Fibroblast of the aortic adventitia (primary cell): ENCODE measurements around the gene ACO1. TPM values are rescaled to one million over a fixed set of nuclear protein-coding genes. Genes with fewer than 3 reads are reported as not detected.
A peak's percentile ranks its signal among the peaks of the same experiment; 100 is the strongest.

ENCODE experiments used
- DNase-seq: peaks from one replicate; pipeline ENCODE4 v3.0.0-alpha.2; 2010; ENCODE audit warnings: low read depth
- H3K4me3 ChIP-seq: 2 replicates; pipeline ENCODE4 v1.5.1; 2011; ENCODE audit warnings: low read depth, mild to moderate bottlenecking, control low read depth, low read length, moderate library complexity
- total RNA-seq: library from RNA; depleted of rRNA; stranded (reverse); fragments of >200 nt; gene quantifications from 2 replicates; pipeline ENCODE4 v1.2.3, GENCODE V29; 2012; ENCODE audit warnings: low replicate concordance
- TF ChIP-seq, protein P1 (sequence below): IDR thresholded peaks from 2 replicates; pipeline ENCODE4 v1.5.1; 2011; ENCODE audit warnings: mild to moderate bottlenecking, low read length, control low read depth, inconsistent platforms; ENCODE audit not compliant: insufficient read depth

Gene ACO1
- total RNA-seq, 1 donor: 81.3 TPM

DNA sequence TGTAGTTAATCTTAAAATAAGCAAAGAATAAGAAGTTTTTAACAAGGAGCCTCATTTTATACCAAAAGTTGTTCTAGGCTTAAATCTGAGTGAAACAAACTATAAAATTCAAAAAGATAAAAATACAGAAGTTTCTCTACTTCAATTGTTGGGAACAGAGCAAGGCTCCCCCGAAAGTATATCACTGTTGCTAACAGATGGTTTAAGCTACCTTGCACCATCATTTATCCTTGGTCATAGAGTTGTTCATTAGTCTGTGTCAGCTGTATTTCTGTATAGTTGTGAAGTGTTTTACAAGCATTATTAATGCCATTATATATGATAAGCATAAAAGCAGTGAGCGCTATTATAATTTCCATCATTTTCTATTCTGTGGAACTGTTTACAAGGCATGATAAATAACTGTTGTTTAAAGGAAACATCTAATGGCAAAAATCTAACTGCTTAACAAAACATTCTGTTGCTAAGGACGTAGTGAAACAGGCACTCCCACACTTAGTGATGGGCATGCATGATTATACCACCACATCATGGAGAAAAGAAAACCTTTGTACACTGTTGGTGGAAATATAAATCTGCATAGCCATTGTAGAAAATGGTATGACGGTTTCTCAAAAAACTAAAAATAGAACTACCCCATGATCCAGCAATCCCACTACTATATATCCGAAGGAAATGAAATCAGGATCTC, 23.3 kb upstream of the ACO1 start:
- TF ChIP-seq, protein P1, sequence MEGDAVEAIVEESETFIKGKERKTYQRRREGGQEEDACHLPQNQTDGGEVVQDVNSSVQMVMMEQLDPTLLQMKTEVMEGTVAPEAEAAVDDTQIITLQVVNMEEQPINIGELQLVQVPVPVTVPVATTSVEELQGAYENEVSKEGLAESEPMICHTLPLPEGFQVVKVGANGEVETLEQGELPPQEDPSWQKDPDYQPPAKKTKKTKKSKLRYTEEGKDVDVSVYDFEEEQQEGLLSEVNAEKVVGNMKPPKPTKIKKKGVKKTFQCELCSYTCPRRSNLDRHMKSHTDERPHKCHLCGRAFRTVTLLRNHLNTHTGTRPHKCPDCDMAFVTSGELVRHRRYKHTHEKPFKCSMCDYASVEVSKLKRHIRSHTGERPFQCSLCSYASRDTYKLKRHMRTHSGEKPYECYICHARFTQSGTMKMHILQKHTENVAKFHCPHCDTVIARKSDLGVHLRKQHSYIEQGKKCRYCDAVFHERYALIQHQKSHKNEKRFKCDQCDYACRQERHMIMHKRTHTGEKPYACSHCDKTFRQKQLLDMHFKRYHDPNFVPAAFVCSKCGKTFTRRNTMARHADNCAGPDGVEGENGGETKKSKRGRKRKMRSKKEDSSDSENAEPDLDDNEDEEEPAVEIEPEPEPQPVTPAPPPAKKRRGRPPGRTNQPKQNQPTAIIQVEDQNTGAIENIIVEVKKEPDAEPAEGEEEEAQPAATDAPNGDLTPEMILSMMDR: no peak

DNA sequence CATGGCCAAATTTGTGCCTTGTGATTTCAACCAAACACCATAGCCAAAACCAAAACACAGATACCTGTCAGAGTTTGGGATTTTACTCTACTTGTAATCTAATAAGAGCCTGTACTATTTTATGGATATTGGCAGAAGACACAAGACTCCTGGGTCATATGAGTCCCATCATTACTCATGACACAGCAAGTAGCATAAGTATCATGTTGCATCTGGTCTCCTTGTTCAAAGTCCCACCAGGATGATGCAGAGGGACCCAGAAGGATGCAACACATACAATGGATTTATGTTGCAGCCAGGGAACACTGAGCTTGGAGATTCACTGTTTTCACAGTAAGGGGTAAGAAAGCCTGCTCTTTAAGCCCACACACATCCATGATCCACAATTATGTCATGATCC, 13.2 kb upstream of the ACO1 start:
- TF ChIP-seq, protein P1: no peak
- no peak overlapping the region for H3K4me3 ChIP-seq
- no peak for DNase-seq

More for the DNA sequence above, 23.3 kb upstream of the ACO1 start:
- no peak overlapping the region for H3K4me3 ChIP-seq
- DNase-seq: no peak

DNA sequence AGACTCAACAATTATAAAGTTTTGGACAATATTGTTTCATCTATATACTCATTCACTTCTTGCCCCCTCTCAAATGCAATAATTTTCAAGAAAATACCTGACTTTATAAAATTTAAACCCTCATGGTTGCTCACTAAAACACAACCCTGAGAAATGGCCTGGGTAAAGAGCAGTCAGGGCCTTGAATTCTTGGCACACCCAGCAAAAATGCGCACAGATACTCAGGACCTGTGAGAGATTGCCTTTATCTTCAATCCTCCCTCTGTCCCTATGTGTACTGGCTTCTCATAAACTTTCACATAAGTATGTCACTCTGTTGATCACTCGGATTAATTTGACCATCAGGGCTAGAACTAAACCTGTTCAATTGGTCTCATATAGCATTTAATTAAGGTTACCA, 12.8 kb upstream of the ACO1 start:
- TF ChIP-seq, protein P1: no peak
- H3K4me3 ChIP-seq: no peak overlapping the region
- DNase-seq: no peak

DNA sequence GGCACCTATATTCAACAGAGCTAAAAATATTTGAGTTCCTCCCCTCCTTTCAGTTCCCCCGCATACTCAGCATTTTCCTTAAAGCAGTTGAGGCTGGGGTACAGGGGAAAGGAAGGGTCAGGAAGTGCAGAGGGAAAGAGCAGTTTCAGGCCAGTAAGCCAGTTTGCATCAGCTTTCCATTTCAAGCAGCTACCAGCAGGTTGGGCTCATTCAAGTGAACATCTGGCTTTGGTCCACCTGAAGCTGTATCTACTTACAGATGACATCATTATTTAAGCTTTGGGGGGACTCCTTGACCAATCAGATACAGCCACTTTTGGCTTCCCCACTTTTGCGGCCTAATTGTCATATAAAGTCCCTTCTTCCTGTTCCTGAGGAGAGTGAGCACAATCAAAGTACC, 8.2 kb upstream of the ACO1 start:
- TF ChIP-seq, protein P1: no peak
- DNase-seq: peak; percentile 61
- no peak overlapping the region for H3K4me3 ChIP-seq

DNA sequence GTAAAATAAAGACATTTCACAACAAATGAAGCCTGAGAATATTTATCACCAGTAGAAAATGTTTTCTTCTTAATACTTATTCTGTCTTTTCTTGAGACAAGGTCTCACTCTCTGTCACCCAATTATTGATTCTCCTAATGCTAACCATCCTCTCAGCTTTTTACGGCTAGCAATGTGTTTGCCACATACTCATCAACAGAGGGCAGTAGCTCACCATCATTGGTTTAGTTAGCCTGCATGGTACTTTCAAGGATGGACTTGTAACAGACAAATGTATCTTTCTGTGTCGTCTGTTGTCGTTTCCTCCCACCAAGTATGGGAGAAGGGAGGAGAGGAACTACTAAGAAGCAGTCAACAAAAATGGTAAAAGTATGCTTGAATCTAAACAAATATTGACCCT, 5.9 kb upstream of the ACO1 start:
- H3K4me3 ChIP-seq: no peak overlapping the region
- TF ChIP-seq, protein P1: peak; percentile 93
- peak; percentile 85 for DNase-seq

DNA sequence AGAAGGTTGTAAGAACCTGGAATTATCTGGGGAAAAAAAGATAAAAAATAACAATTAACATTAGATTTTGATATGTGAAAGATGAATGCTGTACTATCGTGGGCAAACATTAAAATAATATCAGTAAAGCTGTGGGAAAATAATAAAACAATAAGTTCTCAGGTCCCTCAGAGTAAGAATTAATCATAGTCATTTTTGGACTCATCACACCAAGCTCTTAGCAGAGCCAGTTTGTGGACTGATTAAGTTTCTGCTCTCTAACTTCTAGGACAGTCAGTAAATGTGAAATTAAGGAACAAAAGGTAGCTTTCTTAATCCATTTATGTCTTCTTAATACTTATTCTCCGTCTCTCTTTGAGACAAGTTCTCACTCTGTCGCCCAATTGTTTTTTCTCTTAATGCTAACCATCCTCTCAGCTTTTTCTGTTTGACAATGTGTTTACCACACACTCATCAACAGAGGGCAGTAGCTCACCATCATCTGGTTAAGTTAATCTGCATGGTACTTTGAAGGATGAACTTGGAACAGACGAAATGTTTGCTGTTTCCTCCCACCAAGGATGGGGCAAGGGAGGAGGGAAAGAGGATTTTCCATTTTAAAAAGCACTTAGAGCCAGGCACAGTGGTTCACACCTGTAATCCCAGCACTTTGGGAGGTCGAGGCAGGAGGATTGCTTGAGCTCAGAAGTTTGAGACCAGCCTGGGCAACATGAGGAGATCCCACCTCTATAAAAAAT, 5.3 kb upstream of the ACO1 start:
- TF ChIP-seq, protein P1: peak; percentile 82
- peak; percentile 90 for DNase-seq
- no peak overlapping the region for H3K4me3 ChIP-seq
